B cell (primary cell): ENCODE results near the gene LRIF1.

Source experiments
- EZH2 ChIP-seq: IDR thresholded peaks from 2 replicates; pipeline ENCODE4 v1.6.1; 2012; ENCODE audit warnings: borderline replicate concordance, low read depth, mild to moderate bottlenecking, moderate library complexity, low read length; ENCODE audit not compliant: insufficient read depth, poor library complexity, severe bottlenecking
- TF ChIP-seq, protein P1 (sequence below): fragments of 200-600 bp; IDR thresholded peaks from one replicate; pipeline ENCODE4 v1.8.0; 2022; ENCODE audit warnings: antibody characterized with exemption, mild to moderate bottlenecking

DNA sequence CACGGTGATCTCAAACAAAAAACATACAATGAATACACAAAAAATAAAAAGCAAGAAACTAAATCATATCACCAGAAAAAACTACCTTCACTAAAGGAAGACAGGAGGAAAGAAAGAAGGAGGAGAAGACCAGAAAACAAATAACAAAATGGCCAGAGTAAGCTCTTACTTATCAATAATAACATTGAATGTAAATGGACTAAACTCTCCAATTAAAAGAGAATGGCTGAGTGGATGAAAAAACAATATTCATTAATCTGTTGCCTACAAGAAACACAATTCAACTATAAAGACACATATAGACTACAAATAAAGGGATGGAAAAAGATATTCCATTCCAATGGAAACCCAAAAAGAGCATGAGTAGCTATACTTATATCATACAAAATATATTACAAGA is 27.2 kb downstream of the LRIF1 start:
- TF ChIP-seq, protein P1, sequence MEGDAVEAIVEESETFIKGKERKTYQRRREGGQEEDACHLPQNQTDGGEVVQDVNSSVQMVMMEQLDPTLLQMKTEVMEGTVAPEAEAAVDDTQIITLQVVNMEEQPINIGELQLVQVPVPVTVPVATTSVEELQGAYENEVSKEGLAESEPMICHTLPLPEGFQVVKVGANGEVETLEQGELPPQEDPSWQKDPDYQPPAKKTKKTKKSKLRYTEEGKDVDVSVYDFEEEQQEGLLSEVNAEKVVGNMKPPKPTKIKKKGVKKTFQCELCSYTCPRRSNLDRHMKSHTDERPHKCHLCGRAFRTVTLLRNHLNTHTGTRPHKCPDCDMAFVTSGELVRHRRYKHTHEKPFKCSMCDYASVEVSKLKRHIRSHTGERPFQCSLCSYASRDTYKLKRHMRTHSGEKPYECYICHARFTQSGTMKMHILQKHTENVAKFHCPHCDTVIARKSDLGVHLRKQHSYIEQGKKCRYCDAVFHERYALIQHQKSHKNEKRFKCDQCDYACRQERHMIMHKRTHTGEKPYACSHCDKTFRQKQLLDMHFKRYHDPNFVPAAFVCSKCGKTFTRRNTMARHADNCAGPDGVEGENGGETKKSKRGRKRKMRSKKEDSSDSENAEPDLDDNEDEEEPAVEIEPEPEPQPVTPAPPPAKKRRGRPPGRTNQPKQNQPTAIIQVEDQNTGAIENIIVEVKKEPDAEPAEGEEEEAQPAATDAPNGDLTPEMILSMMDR: no peak
- no peak for TF ChIP-seq EZH2
